ENCODE data around the gene TIMMDC1.

- TF ChIP-seq EZH2phosphoT487 (IDR thresholded peaks at IDR 0.05) (no peak), EZH2 (IDR thresholded peaks at IDR 0.05) (no peak), CTCF (IDR thresholded peaks at IDR 0.05) (no peak)
These were observed 34.9 kb upstream of the TIMMDC1 start, which contains the start of gene TMEM39A for GRCh38 chr3:119463171-119464169.

Measured in neural progenitor cell (in vitro differentiated cells).